Keratinocyte (primary cell): ENCODE data around the gene APAF1. TPM values are rescaled to one million over a fixed set of nuclear protein-coding genes. Genes with fewer than 3 reads are reported as not detected.

Experiments
- DNase-seq: peaks from one replicate; pipeline ENCODE4 v3.0.0-alpha.2; 2011; ENCODE audit warnings: low read depth, missing footprints, low spot score
- FAIRE-seq: peaks from 2 replicates; lab custom pipeline; 2011; peaks lifted over from hg19 to GRCh38; lab: Jason Lieb, UNC
- H2AFZ ChIP-seq: 2 replicates; pipeline ENCODE4 v1.6.0; 2012; ENCODE audit warnings: low read length, control low read depth, inconsistent platforms; ENCODE audit not compliant: control insufficient read depth
- H3K27ac ChIP-seq: 2 replicates; pipeline ENCODE4 v1.5.1; 2011; ENCODE audit warnings: low read length; ENCODE audit not compliant: control insufficient read depth, insufficient read depth
- H3K27me3 ChIP-seq: 3 replicates; pipeline ENCODE4 v1.6.0; 2011; ENCODE audit warnings: low read length; ENCODE audit not compliant: control insufficient read depth, insufficient read depth; ENCODE audit errors: extremely low read depth
- H3K36me3 ChIP-seq, 2 experiments: 2 replicates in 1 of 2; 3 replicates in 1 of 2; pipeline ENCODE4 v1.5.1; 2011; ENCODE audit warnings: low read length in 2 of 2, mild to moderate bottlenecking in 1 of 2; ENCODE audit not compliant: control insufficient read depth in 2 of 2, insufficient read depth in 2 of 2; ENCODE audit errors: extremely low read depth in 1 of 2
- H3K4me1 ChIP-seq: 3 replicates; pipeline ENCODE4 v1.5.1; 2011; ENCODE audit warnings: low read length; ENCODE audit not compliant: control insufficient read depth, insufficient read depth; ENCODE audit errors: extremely low read depth
- H3K4me2 ChIP-seq: 3 replicates; pipeline ENCODE4 v1.6.0; 2011; ENCODE audit warnings: low read depth, low read length; ENCODE audit not compliant: control insufficient read depth, insufficient read depth; ENCODE audit errors: extremely low read depth
- H3K4me3 ChIP-seq, 3 experiments: fragments of 200-600 bp in 1 of 3; sonication (generic) in 1 of 3; 2 replicates in 2 of 3; 3 replicates in 1 of 3; pipeline ENCODE4 v1.5.1; 2011 to 2016; ENCODE audit warnings: low read length in 3 of 3, mild to moderate bottlenecking in 3 of 3, control low read depth in 2 of 3, inconsistent platforms in 1 of 3, low read depth in 1 of 3, mixed read lengths in 1 of 3, mixed run types in 1 of 3, moderate library complexity in 1 of 3; ENCODE audit not compliant: control insufficient read depth in 2 of 3, insufficient read depth in 2 of 3; ENCODE audit errors: extremely low read depth in 1 of 3
- H3K79me2 ChIP-seq: 2 replicates; pipeline ENCODE4 v1.6.0; 2012; ENCODE audit warnings: low read length; ENCODE audit not compliant: control insufficient read depth, insufficient read depth
- H3K9ac ChIP-seq: 3 replicates; pipeline ENCODE4 v1.6.0; 2011; ENCODE audit warnings: low read length; ENCODE audit not compliant: control insufficient read depth, insufficient read depth; ENCODE audit errors: extremely low read depth
- H3K9me1 ChIP-seq: 3 replicates; pipeline ENCODE4 v1.6.0; 2011; ENCODE audit warnings: low read length; ENCODE audit not compliant: control insufficient read depth, insufficient read depth; ENCODE audit errors: extremely low read depth
- H3K9me3 ChIP-seq: 2 replicates; pipeline ENCODE4 v1.5.1; 2012; ENCODE audit warnings: low read depth, low read length; ENCODE audit not compliant: control insufficient read depth
- H4K20me1 ChIP-seq: 3 replicates; pipeline ENCODE4 v1.6.0; 2011; ENCODE audit warnings: low read length; ENCODE audit not compliant: control insufficient read depth, insufficient read depth; ENCODE audit errors: extremely low read depth
- CTCF ChIP-seq, 3 experiments: IDR thresholded peaks in 1 of 3; conservative IDR thresholded peaks in 1 of 3; optimal IDR thresholded peaks in 1 of 3; 2 replicates in 2 of 3; 3 replicates in 1 of 3; pipeline versions ENCODE3 to v1.5.1; 2011; ENCODE audit warnings: low read length in 3 of 3, mild to moderate bottlenecking in 3 of 3, moderate library complexity in 2 of 3, control low read depth in 1 of 3, inconsistent platforms in 1 of 3; ENCODE audit not compliant: insufficient read depth in 2 of 3; ENCODE audit errors: extremely low read depth in 1 of 3
- EZH2 ChIP-seq: IDR thresholded peaks from one replicate; pipeline ENCODE4 v1.6.1; 2012; ENCODE audit warnings: inconsistent platforms, mild to moderate bottlenecking, low read length, moderate library complexity
- dilution Hi-C: fragments of 300-500 bp; cut with MboI; formaldehyde crosslinking; loops from one replicate; pipeline ENCODE4 v1.7.0; 2020; ENCODE audit warnings: low sequenced_read_pairs; ENCODE audit not compliant: extremely low pct_ligation_motif_present
- polyA plus RNA-seq, 5 experiments: library from polyadenylated mRNA; depleted of rRNA in 3 of 5; stranded (reverse) in 3 of 5; stranded (forward) in 1 of 5; unstranded in 1 of 5; fragments of >200 nt; gene quantifications; 1 replicate in 1 of 5; 2 replicates in 3 of 5; 3 replicates in 1 of 5; pipeline versions ENCODE4 v1.2.1 to v1.2.3, GENCODE V29; 2011 to 2012; ENCODE audit warnings: missing spikeins in 2 of 5, low read depth in 1 of 5, low replicate concordance in 1 of 5

Gene APAF1
- polyA plus RNA-seq, 1 donor (not counting 4 experiments of a cell fraction or from before 2014, with no cell fraction given) = 9.9 TPM

GRCh38 chr12:98678946-98679610, 34.0 kb downstream of the APAF1 start:
- dilution Hi-C loops = no loop called here
- Histone ChIP-seq H4K20me1 (no peaks in the 10 kb centered on the region), H3K9me1 (no peaks in the 10 kb centered on the region), H3K4me2 (no peak overlapping the region), H3K36me3 (peaks cover 0 to 11% of the 10 kb centered on the region in 2 experiments), H3K79me2 (no peaks in the 10 kb centered on the region), H3K4me3 (no peak overlapping the region), H3K9ac (no peak overlapping the region), H3K27me3 (no peaks in the 10 kb centered on the region), H3K27ac (no peak overlapping the region), H3K4me1 (no peaks in the 10 kb centered on the region), H3K9me3 (no peaks in the 10 kb centered on the region), H2AFZ (no peak overlapping the region)
- DNase-seq (no peak), FAIRE-seq (no peak)
- TF ChIP-seq CTCF (optimal IDR thresholded peaks at IDR 0.05 in 1 of 3, IDR thresholded peaks at IDR 0.05 in 1 of 3, conservative IDR thresholded peaks at IDR 0.05 in 1 of 3; ENCODE audit: extremely low read depth in 1 of 3, insufficient read depth in 2 of 3, low read length in 3 of 3) (no peak), EZH2 (no peak)

GRCh38 chr12:98679611-98680005, 34.5 kb downstream of the APAF1 start:
- dilution Hi-C loops = no loop called here
- no peak for FAIRE-seq

More at GRCh38 chr12:98679611-98680005, 34.5 kb downstream of the APAF1 start:
- no peaks in the 10 kb centered on the region for H4K20me1 ChIP-seq
- H2AFZ ChIP-seq = no peak overlapping the region
- no peaks in the 10 kb centered on the region for H3K9me3 ChIP-seq
- no peak overlapping the region for H3K4me3 ChIP-seq
- H3K79me2 ChIP-seq = no peaks in the 10 kb centered on the region
- H3K36me3 ChIP-seq = peaks cover 0 to 11% of the 10 kb centered on the region in 2 experiments
- no peak overlapping the region for H3K9ac ChIP-seq
- H3K27ac ChIP-seq = no peak overlapping the region
- no peak for DNase-seq
- H3K4me2 ChIP-seq = no peak overlapping the region
- no peaks in the 10 kb centered on the region for H3K27me3 ChIP-seq
- TF ChIP-seq EZH2 (no peak), CTCF (optimal IDR thresholded peaks at IDR 0.05 in 1 of 3, IDR thresholded peaks at IDR 0.05 in 1 of 3, conservative IDR thresholded peaks at IDR 0.05 in 1 of 3; ENCODE audit: extremely low read depth in 1 of 3, insufficient read depth in 2 of 3, low read length in 3 of 3) (no peak)
- no peaks in the 10 kb centered on the region for H3K4me1 ChIP-seq
- no peaks in the 10 kb centered on the region for H3K9me1 ChIP-seq
